ENCODE data around the gene KDM2B.

DNA sequence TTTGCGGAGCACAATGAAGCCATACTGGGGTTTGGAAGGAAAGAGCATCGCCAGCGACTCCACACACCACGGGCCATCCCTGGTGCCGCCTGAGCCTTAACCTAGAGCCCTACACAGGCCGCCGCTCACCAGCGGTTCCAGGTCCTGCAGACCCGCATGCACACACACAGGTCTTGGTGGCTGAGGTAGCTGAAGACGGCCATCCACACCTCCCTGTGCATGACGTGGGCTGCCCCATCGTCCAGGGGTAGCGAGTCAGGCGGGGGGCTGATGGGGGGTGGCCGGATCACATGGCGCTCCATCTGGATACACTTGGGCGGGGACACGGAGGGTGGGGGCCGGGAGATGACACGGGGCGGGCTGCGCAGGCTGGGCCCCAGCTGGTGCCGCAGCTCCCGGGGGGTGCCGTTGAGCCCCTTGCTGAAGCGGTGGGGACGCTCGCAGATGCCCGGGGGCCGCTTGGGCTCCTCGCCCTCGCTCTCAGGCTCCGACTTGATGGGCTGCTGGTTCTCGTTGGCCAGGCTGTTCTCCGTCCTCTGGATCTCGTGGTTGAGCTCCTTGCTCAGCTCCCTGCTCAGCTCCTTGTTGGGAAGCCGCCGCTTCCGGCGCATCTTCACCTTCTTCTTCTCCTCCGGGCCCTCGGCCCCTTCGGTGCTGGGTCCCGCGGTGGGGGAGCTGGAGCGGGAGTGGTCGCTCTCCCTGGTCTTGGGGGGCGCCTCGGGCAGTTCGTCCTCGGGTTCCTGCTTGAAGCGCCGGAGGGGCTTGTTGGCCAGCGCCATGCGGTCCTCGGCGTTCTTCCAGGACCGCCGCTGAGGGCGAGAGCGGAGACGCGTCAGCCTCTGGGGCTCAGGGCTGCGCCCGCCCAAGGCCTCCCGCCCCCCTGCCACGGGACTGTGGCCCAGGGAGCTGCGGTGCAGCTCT is 138.5 kb downstream of the KDM2B start:
- TF ChIP-seq, protein P1, sequence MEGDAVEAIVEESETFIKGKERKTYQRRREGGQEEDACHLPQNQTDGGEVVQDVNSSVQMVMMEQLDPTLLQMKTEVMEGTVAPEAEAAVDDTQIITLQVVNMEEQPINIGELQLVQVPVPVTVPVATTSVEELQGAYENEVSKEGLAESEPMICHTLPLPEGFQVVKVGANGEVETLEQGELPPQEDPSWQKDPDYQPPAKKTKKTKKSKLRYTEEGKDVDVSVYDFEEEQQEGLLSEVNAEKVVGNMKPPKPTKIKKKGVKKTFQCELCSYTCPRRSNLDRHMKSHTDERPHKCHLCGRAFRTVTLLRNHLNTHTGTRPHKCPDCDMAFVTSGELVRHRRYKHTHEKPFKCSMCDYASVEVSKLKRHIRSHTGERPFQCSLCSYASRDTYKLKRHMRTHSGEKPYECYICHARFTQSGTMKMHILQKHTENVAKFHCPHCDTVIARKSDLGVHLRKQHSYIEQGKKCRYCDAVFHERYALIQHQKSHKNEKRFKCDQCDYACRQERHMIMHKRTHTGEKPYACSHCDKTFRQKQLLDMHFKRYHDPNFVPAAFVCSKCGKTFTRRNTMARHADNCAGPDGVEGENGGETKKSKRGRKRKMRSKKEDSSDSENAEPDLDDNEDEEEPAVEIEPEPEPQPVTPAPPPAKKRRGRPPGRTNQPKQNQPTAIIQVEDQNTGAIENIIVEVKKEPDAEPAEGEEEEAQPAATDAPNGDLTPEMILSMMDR (IDR thresholded peaks at IDR 0.05; ENCODE audit: low read depth, low read length), result no peak
- no peak for TF ChIP-seq EZH2phosphoT487 (IDR thresholded peaks at IDR 0.05; ENCODE audit: low read depth)

All from OCI-LY3 (cell line).